ENCODE measurements around the gene VSTM1.

VSTM1 gene

DNA sequence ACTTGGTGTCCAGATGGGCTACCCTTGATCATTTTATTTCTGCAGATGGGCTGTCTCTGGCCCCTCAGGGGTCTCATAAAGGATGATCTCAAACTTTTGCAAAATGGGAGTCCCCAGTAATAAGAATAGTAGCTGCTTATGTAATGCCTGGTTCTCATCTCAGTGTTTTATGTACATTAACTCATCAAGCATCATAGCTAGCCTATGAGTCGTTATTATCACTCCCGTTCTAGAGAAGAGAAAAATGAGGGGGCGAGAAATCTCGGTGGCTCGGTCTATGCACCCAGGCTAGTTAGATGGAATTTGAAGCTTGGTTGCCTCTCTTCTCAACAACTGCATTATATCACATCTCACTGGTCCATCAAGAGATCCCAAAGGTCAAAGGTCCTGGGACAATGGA is 68.9 kb downstream of the VSTM1 start:
- H4K20me1 ChIP-seq (ENCODE audit: insufficient read depth, low read length), result no peaks in the 10 kb centered on the region
- DNase-seq, result no peak
- no peak overlapping the region for H3K9ac ChIP-seq (ENCODE audit: low read depth, low read length)
- no peaks in the 10 kb centered on the region for H3K27me3 ChIP-seq (ENCODE audit: insufficient read depth, low read length, poor library complexity)
- TF ChIP-seq, protein P1, sequence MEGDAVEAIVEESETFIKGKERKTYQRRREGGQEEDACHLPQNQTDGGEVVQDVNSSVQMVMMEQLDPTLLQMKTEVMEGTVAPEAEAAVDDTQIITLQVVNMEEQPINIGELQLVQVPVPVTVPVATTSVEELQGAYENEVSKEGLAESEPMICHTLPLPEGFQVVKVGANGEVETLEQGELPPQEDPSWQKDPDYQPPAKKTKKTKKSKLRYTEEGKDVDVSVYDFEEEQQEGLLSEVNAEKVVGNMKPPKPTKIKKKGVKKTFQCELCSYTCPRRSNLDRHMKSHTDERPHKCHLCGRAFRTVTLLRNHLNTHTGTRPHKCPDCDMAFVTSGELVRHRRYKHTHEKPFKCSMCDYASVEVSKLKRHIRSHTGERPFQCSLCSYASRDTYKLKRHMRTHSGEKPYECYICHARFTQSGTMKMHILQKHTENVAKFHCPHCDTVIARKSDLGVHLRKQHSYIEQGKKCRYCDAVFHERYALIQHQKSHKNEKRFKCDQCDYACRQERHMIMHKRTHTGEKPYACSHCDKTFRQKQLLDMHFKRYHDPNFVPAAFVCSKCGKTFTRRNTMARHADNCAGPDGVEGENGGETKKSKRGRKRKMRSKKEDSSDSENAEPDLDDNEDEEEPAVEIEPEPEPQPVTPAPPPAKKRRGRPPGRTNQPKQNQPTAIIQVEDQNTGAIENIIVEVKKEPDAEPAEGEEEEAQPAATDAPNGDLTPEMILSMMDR (IDR thresholded peaks at IDR 0.05; ENCODE audit: borderline replicate concordance, extremely low read depth, low read length, poor library complexity, severe bottlenecking), result no peak
- no peak for TF ChIP-seq EZH2 (IDR thresholded peaks at IDR 0.05; ENCODE audit: borderline replicate concordance, low read depth, low read length, severe bottlenecking)
- H3K27ac ChIP-seq (ENCODE audit: low read length), result no peak overlapping the region
- H3K79me2 ChIP-seq (ENCODE audit: insufficient read depth, low read length), result no peaks in the 10 kb centered on the region
- ATAC-seq (ENCODE audit: insufficient read depth, low read depth), result no peak
- no peak overlapping the region for H3K4me2 ChIP-seq (ENCODE audit: insufficient read depth, low read length)
- H2AFZ ChIP-seq (ENCODE audit: low read depth, low read length), result no peak overlapping the region
- H3K4me3 ChIP-seq (ENCODE audit: low read depth in 1 of 2, low read length in 2 of 2), result no peak overlapping the region
- H3K36me3 ChIP-seq (ENCODE audit: insufficient read depth, low read length), result no peaks in the 10 kb centered on the region
- H3K4me1 ChIP-seq (ENCODE audit: insufficient read depth, low read length), result no peaks in the 10 kb centered on the region
- H3K9me3 ChIP-seq (ENCODE audit: insufficient read depth, low read length, severe bottlenecking), result no peaks in the 10 kb centered on the region

DNA sequence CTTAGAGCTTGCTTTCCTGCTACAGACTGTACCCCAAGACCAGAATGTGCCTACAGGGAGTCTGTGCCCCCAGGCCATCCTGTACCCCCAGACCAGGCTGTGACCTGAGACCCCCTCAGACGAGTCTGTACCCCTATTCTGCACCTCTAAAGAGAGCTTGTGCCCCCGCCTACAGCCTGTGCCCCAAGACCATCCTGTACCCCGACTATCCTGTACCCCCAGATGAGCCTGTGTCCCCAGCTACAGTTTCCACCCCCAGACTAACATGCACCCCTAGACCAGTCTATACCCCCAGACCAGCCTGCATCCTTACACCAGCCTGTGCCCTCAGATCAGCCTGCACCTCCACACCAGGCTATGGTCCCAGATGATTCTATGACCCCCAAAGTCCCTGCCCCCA is 70.2 kb downstream of the VSTM1 start:
- Histone ChIP-seq H3K9me3 (ENCODE audit: insufficient read depth, low read length, severe bottlenecking) (no peaks in the 10 kb centered on the region), H3K4me3 (ENCODE audit: low read depth in 1 of 2, low read length in 2 of 2) (no peak overlapping the region), H3K36me3 (ENCODE audit: insufficient read depth, low read length) (no peaks in the 10 kb centered on the region), H3K27me3 (ENCODE audit: insufficient read depth, low read length, poor library complexity) (no peaks in the 10 kb centered on the region), H2AFZ (ENCODE audit: low read depth, low read length) (no peak overlapping the region), H3K4me2 (ENCODE audit: insufficient read depth, low read length) (no peak overlapping the region), H3K27ac (ENCODE audit: low read length) (no peak overlapping the region), H3K4me1 (ENCODE audit: insufficient read depth, low read length) (no peaks in the 10 kb centered on the region), H3K79me2 (ENCODE audit: insufficient read depth, low read length) (no peaks in the 10 kb centered on the region), H4K20me1 (ENCODE audit: insufficient read depth, low read length) (no peaks in the 10 kb centered on the region), H3K9ac (ENCODE audit: low read depth, low read length) (no peak overlapping the region)
- DNase-seq (no peak), ATAC-seq (ENCODE audit: insufficient read depth, low read depth) (no peak)
- TF ChIP-seq EZH2 (IDR thresholded peaks at IDR 0.05; ENCODE audit: borderline replicate concordance, low read depth, low read length, severe bottlenecking), result no peak
- TF ChIP-seq, protein P1 (IDR thresholded peaks at IDR 0.05; ENCODE audit: borderline replicate concordance, extremely low read depth, low read length, poor library complexity, severe bottlenecking), result no peak

DNA sequence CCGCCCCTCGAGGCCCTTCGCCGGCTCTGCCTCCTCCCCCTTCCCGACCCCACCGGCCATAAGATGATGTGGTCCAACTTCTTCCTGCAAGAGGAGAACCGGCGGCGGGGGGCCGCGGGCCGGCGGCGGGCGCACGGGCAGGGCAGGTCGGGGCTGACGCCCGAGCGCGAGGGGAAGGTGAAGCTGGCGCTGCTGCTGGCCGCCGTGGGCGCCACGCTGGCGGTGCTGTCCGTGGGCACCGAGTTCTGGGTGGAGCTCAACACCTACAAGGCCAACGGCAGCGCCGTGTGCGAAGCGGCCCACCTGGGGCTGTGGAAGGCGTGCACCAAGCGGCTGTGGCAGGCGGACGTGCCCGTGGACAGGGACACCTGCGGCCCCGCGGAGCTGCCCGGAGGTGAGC is 70.9 kb downstream of the VSTM1 start:
- H2AFZ ChIP-seq (ENCODE audit: low read depth, low read length), result no peak overlapping the region
- no peak for DNase-seq
- no peaks in the 10 kb centered on the region for H3K79me2 ChIP-seq (ENCODE audit: insufficient read depth, low read length)
- H3K9ac ChIP-seq (ENCODE audit: low read depth, low read length), result no peak overlapping the region
- H3K27me3 ChIP-seq (ENCODE audit: insufficient read depth, low read length, poor library complexity), result no peaks in the 10 kb centered on the region
- TF ChIP-seq, protein P1 (IDR thresholded peaks at IDR 0.05; ENCODE audit: borderline replicate concordance, extremely low read depth, low read length, poor library complexity, severe bottlenecking), result no peak
- no peak for TF ChIP-seq EZH2 (IDR thresholded peaks at IDR 0.05; ENCODE audit: borderline replicate concordance, low read depth, low read length, severe bottlenecking)
- no peaks in the 10 kb centered on the region for H3K36me3 ChIP-seq (ENCODE audit: insufficient read depth, low read length)
- no peaks in the 10 kb centered on the region for H4K20me1 ChIP-seq (ENCODE audit: insufficient read depth, low read length)
- H3K4me3 ChIP-seq (ENCODE audit: low read depth in 1 of 2, low read length in 2 of 2), result no peak overlapping the region
- no peaks in the 10 kb centered on the region for H3K9me3 ChIP-seq (ENCODE audit: insufficient read depth, low read length, severe bottlenecking)
- H3K4me1 ChIP-seq (ENCODE audit: insufficient read depth, low read length), result no peaks in the 10 kb centered on the region
- no peak for ATAC-seq (ENCODE audit: insufficient read depth, low read depth)
- no peak overlapping the region for H3K27ac ChIP-seq (ENCODE audit: low read length)
- H3K4me2 ChIP-seq (ENCODE audit: insufficient read depth, low read length), result no peak overlapping the region

DNA sequence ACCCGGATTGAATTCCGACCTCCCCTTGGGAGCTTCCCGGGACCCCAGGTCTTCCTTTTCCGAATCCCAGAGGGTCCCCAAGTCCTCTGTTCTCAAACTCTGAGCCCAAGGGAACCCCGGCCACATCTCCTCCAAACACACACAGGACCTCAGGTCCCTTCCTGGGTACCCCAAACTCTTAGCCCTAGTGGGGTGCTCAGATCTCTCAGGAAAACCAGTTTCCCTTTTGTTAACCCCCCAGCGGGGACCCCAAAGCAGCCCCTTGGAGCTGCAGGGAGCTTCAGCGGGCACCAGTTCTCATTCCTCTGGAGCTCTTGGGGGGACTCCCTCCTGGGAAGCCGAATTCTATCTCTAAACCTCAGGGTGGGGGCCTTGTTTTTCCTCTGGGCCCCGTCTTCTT is 71.5 kb downstream of the VSTM1 start:
- Histone ChIP-seq H3K9ac (ENCODE audit: low read depth, low read length) (no peak overlapping the region), H3K79me2 (ENCODE audit: insufficient read depth, low read length) (no peaks in the 10 kb centered on the region), H3K27ac (ENCODE audit: low read length) (no peak overlapping the region), H3K4me1 (ENCODE audit: insufficient read depth, low read length) (no peaks in the 10 kb centered on the region), H3K36me3 (ENCODE audit: insufficient read depth, low read length) (no peaks in the 10 kb centered on the region), H4K20me1 (ENCODE audit: insufficient read depth, low read length) (no peaks in the 10 kb centered on the region), H3K4me3 (ENCODE audit: low read depth in 1 of 2, low read length in 2 of 2) (no peak overlapping the region), H3K4me2 (ENCODE audit: insufficient read depth, low read length) (no peak overlapping the region), H3K9me3 (ENCODE audit: insufficient read depth, low read length, severe bottlenecking) (no peaks in the 10 kb centered on the region), H2AFZ (ENCODE audit: low read depth, low read length) (no peak overlapping the region), H3K27me3 (ENCODE audit: insufficient read depth, low read length, poor library complexity) (no peaks in the 10 kb centered on the region)
- no peak for DNase-seq
- no peak for TF ChIP-seq EZH2 (IDR thresholded peaks at IDR 0.05; ENCODE audit: borderline replicate concordance, low read depth, low read length, severe bottlenecking)
- TF ChIP-seq, protein P1 (IDR thresholded peaks at IDR 0.05; ENCODE audit: borderline replicate concordance, extremely low read depth, low read length, poor library complexity, severe bottlenecking), result no peak
- ATAC-seq (ENCODE audit: insufficient read depth, low read depth), result no peak

Data from DND-41 (cell line).